HG03135 (cell line): ENCODE results near the gene DDC.

Experiments used
- ATAC-seq: cut with Tn5 transposase; IDR thresholded peaks from one replicate; pipeline ENCODE4 v1.9.1; 2021; ENCODE audit warnings: mild to moderate bottlenecking, moderate library complexity; ENCODE audit not compliant: unreplicated experiment

DDC gene

GRCh38 chr7:50421043-50421442, 144.2 kb downstream of the DDC start:
- ATAC-seq: no peak

- no peak for ATAC-seq
Measured at GRCh38 chr7:50418526-50419290, 146.5 kb downstream of the DDC start.

- ATAC-seq: peak; percentile 88
Measured at GRCh38 chr7:50418086-50418515, 147.1 kb downstream of the DDC start.

- peak; percentile 65 for ATAC-seq
Measured at GRCh38 chr7:50416527-50417182, 148.6 kb downstream of the DDC start.

GRCh38 chr7:50415844-50416364, 149.3 kb downstream of the DDC start:
- no peak for ATAC-seq

- no peak for ATAC-seq
Measured at GRCh38 chr7:50413561-50413960, 151.6 kb downstream of the DDC start.

- ATAC-seq: no peak
Measured at GRCh38 chr7:50412973-50413372, 152.2 kb downstream of the DDC start.

GRCh38 chr7:50411332-50411731, 153.9 kb downstream of the DDC start:
- no peak for ATAC-seq

GRCh38 chr7:50409856-50410745, 155.1 kb downstream of the DDC start:
- peak; percentile 42 for ATAC-seq
